ENCODE data around the gene UNC5CL. TPM values are rescaled to one million over a fixed set of nuclear protein-coding genes. Genes with fewer than 3 reads are reported as not detected.

UNC5CL gene
- total and polyA plus RNA-seq, 2 experiments from 2014 or later: 0.87 to 1.2 TPM

DNA sequence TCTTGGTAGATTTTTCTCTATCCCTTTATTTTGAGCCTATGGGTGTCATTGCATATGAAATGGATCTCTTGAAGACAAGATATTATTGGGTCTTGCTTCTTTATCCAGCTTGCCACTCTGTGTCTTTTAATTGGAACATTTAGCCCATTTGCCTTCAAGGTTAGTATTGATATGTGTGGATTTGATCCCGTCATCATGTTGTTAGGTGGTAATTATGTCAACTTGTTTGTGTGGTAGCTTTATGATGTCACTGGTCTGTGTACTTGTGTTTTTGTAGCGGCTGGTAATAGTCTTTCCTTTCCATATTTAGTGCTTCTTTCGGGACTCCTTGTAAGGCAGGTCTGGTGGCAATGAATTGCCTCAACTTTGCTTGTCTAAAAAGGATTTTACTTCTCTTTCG lies 61.9 kb downstream of the UNC5CL start:
- Histone ChIP-seq H3K27me3 (ENCODE audit: insufficient read depth) (no peaks in the 10 kb centered on the region), H3K9me2 (ENCODE audit: insufficient read depth) (peaks cover 4% of the 10 kb centered on the region; the same call in 1 of the 2 replicates), H4K20me1 (replicated peaks; ENCODE audit: insufficient read depth) (no peaks in the 10 kb centered on the region), H3K36me3 (ENCODE audit: insufficient read depth) (no peaks in the 10 kb centered on the region), H3K79me2 (replicated peaks; ENCODE audit: insufficient read depth) (no peaks in the 10 kb centered on the region), H3K4me3 (no peak overlapping the region), H3F3A (replicated peaks; ENCODE audit: low read depth) (no peaks in the 10 kb centered on the region), H3K27ac (ENCODE audit: low read depth) (no peak overlapping the region), H3K4me2 (no peak overlapping the region), H3K4me1 (ENCODE audit: insufficient read depth) (peaks cover under 1% of the 10 kb centered on the region; the same call in 1 of the 2 replicates), H2AFZ (no peak overlapping the region)
- Mint-ChIP-seq H3K4me3 (no peak overlapping the region), H3K4me1 (peaks cover 7% of the 10 kb centered on the region), H3K36me3 (ENCODE audit: low read depth) (no peaks in the 10 kb centered on the region), H3K27ac (no peak overlapping the region), H3K9me3 (peaks cover 4% of the 10 kb centered on the region; the same call in 2 of the 3 replicates), H3K27me3 (ENCODE audit: insufficient read depth, low read depth, poor library complexity) (peaks cover 2% of the 10 kb centered on the region)
- no peak for DNase-seq (ENCODE audit: low spot score)
- ATAC-seq: no peak
- TF ChIP-seq STAT1 (IDR thresholded peaks at IDR 0.05; ENCODE audit: unreplicated experiment) (no peak), POLR2AphosphoS5 (IDR thresholded peaks at IDR 0.05; ENCODE audit: low read depth) (no peak), CREB1 (CRISPR knock-in tag; IDR thresholded peaks at IDR 0.05; ENCODE audit: low read depth) (no peak), NANOG (IDR thresholded peaks at IDR 0.05; ENCODE audit: borderline replicate concordance) (no peak), REST (IDR thresholded peaks at IDR 0.05; ENCODE audit: unreplicated experiment) (no peak), ZNF114 (CRISPR knock-in tag; IDR thresholded peaks at IDR 0.05) (no peak), ZNF331 (CRISPR knock-in tag; IDR thresholded peaks at IDR 0.05; ENCODE audit: low read depth) (no peak), EZH2phosphoT487 (IDR thresholded peaks at IDR 0.05; ENCODE audit: unreplicated experiment) (no peak), EZH2 (IDR thresholded peaks at IDR 0.05; ENCODE audit: low read depth, unreplicated experiment) (no peak)
- TF ChIP-seq, protein P1, sequence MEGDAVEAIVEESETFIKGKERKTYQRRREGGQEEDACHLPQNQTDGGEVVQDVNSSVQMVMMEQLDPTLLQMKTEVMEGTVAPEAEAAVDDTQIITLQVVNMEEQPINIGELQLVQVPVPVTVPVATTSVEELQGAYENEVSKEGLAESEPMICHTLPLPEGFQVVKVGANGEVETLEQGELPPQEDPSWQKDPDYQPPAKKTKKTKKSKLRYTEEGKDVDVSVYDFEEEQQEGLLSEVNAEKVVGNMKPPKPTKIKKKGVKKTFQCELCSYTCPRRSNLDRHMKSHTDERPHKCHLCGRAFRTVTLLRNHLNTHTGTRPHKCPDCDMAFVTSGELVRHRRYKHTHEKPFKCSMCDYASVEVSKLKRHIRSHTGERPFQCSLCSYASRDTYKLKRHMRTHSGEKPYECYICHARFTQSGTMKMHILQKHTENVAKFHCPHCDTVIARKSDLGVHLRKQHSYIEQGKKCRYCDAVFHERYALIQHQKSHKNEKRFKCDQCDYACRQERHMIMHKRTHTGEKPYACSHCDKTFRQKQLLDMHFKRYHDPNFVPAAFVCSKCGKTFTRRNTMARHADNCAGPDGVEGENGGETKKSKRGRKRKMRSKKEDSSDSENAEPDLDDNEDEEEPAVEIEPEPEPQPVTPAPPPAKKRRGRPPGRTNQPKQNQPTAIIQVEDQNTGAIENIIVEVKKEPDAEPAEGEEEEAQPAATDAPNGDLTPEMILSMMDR (conservative IDR thresholded peaks at IDR 0.05; ENCODE audit: low read depth in 2 of 2): no peak
- TF ChIP-seq, protein P2, sequence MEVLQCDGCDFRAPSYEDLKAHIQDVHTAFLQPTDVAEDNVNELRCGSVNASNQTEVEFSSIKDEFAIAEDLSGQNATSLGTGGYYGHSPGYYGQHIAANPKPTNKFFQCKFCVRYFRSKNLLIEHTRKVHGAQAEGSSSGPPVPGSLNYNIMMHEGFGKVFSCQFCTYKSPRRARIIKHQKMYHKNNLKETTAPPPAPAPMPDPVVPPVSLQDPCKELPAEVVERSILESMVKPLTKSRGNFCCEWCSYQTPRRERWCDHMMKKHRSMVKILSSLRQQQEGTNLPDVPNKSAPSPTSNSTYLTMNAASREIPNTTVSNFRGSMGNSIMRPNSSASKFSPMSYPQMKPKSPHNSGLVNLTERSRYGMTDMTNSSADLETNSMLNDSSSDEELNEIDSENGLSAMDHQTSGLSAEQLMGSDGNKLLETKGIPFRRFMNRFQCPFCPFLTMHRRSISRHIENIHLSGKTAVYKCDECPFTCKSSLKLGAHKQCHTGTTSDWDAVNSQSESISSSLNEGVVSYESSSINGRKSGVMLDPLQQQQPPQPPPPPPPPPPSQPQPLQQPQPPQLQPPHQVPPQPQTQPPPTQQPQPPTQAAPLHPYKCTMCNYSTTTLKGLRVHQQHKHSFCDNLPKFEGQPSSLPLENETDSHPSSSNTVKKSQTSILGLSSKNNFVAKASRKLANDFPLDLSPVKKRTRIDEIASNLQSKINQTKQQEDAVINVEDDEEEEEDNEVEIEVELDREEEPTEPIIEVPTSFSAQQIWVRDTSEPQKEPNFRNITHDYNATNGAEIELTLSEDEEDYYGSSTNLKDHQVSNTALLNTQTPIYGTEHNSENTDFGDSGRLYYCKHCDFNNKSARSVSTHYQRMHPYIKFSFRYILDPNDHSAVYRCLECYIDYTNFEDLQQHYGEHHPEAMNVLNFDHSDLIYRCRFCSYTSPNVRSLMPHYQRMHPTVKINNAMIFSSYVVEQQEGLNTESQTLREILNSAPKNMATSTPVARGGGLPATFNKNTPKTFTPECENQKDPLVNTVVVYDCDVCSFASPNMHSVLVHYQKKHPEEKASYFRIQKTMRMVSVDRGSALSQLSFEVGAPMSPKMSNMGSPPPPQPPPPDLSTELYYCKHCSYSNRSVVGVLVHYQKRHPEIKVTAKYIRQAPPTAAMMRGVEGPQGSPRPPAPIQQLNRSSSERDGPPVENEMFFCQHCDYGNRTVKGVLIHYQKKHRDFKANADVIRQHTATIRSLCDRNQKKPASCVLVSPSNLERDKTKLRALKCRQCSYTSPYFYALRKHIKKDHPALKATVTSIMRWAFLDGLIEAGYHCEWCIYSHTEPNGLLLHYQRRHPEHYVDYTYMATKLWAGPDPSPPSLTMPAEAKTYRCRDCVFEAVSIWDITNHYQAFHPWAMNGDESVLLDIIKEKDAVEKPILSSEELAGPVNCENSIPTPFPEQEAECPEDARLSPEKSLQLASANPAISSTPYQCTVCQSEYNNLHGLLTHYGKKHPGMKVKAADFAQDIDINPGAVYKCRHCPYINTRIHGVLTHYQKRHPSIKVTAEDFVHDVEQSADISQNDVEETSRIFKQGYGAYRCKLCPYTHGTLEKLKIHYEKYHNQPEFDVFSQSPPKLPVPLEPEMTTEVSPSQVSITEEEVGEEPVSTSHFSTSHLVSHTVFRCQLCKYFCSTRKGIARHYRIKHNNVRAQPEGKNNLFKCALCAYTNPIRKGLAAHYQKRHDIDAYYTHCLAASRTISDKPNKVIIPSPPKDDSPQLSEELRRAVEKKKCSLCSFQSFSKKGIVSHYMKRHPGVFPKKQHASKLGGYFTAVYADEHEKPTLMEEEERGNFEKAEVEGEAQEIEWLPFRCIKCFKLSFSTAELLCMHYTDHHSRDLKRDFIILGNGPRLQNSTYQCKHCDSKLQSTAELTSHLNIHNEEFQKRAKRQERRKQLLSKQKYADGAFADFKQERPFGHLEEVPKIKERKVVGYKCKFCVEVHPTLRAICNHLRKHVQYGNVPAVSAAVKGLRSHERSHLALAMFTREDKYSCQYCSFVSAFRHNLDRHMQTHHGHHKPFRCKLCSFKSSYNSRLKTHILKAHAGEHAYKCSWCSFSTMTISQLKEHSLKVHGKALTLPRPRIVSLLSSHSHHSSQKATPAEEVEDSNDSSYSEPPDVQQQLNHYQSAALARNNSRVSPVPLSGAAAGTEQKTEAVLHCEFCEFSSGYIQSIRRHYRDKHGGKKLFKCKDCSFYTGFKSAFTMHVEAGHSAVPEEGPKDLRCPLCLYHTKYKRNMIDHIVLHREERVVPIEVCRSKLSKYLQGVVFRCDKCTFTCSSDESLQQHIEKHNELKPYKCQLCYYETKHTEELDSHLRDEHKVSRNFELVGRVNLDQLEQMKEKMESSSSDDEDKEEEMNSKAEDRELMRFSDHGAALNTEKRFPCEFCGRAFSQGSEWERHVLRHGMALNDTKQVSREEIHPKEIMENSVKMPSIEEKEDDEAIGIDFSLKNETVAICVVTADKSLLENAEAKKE (CRISPR knock-in tag; IDR thresholded peaks at IDR 0.05): no peak

All from GM23338 (cell line).